GM21619 (cell line): ENCODE results near the gene NKIRAS2.

ENCODE experiments used
- ATAC-seq: cut with Tn5 transposase; IDR thresholded peaks from one replicate; pipeline ENCODE4 v1.9.1; 2021; ENCODE audit not compliant: unreplicated experiment

Gene NKIRAS2

DNA sequence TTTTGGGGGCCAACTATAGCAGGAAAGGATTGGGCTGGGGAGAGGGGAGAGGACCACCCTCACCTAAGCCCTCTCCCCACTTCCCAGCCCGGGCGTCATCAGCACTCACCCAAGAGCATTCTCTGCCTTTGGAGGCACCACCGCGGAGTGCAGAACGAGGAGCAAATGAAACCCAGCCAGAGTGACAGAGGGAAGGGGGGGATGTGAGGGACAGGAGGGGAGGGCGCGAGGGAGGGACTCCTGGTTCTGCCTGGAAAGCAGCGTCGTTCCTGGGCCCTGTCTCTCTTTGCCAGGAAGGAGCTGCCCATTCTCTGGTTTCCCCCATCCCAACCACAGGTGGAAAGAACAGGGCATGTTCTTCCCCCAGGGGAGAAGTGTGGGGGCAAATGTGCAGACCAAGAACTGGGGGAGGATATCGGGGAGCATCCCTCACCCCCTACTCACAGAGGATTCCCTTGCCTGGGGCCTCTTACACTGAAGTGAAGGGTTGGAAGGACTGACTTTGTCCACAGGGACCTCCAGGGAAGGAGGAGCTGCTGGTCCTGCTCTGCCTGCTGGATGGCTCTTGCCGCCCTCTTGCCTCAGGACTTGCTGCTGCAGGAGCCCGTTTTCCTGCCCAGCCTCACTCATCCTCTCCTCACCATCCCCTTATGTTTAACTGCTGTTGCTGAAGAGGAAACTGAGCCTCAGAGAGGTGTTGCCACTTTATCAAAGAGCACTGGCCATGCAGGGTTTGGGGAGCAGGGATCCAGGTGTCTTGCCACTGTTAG, 34.0 kb downstream of the NKIRAS2 start:
- ATAC-seq, result no peak

DNA sequence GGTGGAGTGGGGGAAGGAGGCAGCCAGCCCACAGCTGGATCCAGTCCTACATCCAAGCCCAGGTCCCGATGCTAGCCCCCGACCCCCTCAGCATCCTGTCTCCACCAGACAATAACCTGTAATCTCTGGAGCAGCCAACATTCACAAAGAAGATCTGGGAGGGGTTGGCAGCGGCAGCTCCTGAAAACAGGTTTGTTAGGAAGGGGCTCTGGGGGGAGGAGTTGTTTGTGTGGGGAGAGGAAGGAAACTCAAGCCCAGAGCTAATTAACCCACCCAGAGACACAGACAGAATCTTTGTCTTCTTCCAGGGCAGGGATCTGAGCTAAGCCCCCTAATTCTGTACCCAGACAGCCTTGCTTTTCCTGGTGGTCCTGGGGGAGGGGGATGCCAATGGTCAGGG, 35.1 kb downstream of the NKIRAS2 start:
- ATAC-seq, result no peak

DNA sequence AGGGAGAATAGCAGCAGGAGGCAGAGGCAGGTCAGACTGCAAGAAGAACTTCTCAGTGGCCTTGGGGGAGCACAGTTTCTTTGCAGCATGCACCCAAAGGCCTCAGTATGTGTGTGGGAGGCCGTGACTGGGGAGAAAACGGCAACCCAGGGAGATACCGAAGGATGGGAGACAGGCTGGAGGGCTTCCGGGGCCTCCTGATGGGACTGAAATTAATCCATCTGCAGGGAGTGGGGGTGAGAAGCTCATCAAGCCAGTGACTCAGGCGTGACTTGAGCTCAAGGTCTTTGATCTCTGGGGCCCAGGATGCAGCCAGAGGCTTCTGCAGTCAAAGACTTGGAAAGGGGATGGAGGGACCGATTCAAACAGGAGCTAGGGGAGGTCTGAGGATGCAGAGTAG, 35.6 kb downstream of the NKIRAS2 start:
- no peak for ATAC-seq

DNA sequence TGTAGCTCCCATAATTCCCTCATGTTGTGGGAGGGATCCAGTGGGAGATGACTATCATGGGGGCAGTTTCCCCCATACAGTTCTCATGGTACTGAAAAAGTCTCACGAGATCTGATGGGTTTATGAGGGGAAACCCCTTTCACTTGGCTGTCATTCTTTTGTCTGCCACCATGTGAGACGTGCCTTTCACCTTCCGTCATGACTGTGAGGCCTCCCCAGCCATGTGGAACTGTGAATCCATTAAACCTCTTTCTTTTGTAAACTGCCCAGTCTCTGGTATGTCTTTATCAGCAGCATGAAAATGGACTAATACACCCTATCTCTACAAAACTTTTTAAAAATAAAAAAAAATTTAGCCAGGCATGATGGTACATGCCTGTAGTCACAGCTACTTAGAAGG, 36.7 kb downstream of the NKIRAS2 start:
- ATAC-seq, result no peak

DNA sequence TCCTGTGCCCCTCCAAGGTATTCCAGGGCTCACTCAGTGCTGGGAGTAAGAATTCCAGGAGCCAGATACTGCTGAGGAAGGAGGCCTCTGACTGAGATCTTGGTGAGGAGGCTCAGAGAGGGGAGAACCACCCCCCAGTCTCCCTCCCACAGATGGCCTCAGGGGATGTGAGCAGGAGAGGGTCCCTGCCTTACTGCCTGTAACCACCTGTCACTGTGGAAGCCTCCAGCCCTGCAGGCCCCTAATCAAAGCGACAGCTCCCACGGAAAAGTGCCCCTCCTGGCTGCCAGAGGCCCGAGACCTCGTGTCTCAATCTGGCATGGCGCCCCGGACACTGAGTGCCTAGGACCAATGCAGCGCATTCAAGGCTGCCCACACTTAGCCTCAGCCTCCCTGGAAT, 38.2 kb downstream of the NKIRAS2 start:
- ATAC-seq, result no peak

DNA sequence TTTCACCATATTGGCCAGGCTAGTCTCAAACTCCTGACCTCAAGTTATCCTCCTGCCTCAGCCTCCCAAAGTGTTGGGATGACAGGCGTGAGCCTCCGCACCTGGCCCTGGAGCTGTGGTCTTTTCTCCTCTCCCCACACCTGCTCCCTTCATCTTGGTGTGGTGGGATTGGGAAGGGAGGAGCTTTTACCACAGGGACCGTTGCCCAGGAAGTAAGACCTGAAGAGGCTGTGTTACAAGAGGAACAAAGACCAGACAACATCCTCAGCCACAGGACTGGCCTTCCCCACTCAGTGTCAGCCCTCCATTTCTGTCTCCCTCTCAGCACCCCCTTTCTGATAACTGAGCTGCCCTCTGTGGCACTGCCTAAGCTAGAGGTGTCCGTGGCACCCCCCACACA, 39.9 kb downstream of the NKIRAS2 start:
- no peak for ATAC-seq

DNA sequence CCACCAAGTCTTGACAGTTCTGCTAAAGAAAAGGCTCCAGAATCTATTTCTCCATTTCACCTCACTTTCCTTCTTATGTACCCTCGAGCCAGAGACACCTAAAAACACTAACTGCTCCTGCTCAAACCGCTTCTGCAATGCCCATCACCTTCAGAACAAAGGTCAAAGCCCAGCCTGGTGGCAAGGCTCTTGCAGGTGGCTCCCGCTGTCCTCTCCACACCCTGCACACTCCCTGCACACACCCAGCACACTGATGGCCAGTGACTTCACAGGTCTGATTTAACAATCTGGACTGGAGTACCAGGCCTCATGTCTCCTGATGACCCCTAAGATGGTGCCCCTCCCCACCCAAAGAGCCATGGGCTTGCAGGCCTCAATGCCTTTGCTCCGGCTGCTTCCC, 40.3 kb downstream of the NKIRAS2 start:
- no peak for ATAC-seq

DNA sequence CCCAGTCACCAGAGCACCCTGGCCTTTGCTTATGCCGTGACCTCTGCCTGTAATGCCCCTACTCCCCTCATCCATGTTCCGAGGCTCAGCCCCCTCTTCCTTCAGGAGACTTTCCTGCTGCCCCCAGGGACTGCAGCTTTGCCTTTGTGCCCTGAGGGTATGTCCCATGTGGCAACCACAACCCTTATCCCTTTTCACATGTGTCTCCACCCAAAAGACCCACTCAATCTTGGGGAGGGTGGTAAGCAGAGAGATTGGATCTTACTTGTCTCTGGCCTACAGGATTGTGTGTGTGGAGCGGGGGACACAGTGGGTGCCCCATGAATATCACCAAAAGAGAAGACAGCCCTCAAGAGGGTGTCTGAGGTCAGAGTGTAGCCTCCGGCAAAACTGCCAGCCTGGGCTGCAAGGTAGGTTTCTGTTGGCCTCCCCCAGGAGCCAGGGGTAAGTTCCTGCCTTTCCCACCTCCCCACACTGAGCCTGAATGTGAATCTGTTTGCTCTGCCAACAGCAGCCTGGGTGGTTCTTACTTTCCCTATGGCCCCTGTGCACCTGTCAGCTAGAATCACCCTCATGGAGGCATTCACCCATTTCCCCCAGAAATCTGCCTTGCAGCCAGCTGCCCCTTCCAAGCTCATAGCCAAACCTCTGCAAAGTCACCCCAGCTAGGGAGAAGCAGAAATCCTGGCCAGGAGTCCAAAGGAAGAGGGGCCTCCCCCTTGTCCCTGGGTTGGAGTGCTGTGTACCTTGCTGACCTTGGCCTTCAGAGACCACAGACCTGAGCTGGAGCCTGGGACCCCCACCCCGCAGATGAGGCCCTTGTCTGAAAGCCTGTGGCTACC, 42.0 kb downstream of the NKIRAS2 start:
- ATAC-seq, result no peak

DNA sequence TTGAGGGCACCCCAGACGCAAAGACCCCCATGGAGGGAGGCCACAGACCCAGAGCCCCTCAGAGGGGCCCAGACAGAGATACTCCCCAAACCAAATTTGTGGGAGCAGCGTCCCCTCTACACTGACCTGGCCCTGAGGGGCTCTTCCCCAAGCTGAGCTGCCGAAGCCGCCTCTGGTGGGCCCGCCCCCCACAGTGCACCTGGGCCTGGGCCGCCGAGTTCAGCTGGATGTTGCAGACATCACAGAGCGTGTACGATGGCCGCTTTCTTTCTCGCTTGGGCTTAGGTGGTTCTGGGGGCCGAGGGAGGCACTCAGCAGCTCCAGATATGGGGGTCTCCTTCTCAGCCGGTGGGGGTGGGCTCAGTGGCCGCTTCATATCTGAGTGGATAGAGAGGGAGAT, 42.8 kb downstream of the NKIRAS2 start:
- no peak for ATAC-seq

DNA sequence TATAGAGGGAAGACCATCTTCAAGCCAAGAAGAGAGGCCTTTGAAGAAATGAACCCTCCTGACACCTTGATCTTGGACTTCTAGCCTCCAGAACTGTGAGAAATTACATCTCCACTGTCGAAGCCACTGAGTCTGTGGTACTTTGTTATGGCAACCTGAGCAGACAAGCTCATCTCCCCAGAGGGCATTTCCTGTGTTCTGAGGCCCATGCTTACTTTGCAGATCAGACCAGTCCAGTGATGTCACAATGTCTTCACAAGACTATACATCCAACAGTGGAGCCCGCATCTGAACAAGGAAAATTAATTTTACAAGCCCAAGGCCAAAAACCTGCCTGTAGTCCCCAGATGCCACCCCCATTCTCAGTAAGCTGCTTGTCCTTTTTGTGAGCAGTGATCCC, 45.3 kb downstream of the NKIRAS2 start:
- ATAC-seq, result no peak

DNA sequence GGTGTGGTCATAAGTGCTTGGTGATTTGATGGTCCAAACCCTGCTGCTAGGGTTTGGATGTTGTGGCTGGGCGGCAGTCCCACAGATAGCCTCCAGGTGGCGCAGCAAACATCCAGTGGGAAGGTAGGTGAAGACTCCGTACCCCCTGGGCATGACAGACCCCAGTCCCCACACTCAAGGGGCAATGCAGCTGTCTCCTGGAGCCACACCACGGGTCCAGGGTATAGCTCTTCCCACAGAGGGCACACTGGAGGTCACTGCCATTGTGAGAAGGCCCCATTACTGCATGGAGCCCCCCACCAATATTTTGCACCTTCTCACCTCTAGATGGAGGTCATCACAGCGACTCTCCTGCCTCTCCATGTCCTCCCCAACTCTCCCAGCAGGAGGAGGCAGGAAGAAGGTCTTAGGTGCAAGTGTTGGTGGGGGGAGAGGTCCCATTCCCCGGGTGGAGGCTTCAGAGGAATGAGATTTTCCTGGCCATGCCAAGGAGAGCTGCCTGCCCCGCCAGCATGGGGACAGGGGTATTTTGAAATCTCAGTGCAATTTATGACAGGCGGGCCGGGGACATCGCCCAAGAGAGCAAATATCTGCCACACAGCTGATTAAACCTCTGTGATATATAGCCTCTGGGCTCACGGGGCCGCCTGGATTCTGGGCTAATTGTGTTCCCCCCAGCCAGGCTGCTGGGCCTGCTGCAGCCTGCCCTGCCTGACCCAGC, 47.6 kb downstream of the NKIRAS2 start:
- ATAC-seq, result no peak

DNA sequence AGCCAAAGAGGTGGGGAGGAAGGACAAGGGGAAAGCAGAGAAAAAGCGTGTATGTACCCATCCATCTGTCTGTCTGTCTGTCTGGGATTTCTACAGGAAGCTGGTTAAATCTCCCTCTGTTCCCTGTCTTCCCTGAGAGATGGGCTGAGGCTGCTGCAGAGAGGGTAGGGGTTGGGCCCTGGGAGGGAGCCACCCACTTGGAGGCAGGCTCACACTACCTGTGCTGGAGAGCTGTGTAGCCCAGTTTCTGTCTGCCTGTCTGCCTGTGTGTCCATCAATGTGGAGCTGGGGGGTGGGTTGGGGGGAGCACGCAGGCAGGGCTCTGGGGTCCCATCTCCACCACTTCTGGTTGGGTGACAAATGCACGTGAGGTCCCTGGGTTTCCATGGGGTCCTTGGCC, 49.1 kb downstream of the NKIRAS2 start:
- no peak for ATAC-seq

DNA sequence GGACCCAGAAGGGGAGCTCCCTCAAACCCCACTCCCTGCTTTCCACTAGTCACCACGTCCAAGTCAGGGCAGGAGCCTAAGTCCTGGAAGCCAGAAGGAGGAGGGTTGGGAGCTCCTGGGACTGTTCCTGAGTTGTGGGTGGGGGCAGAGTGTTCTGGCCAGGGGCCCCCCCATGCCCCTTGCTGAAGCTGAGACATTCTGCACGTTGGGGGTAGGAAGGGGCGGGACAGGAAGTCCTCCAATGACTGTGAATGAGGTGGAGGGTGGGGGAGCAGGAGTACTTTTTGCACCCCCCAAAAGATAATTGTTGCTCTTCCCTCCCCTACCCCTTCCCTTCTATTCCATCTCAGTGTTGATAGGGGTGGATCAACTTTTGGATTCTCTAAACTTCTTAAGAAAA, 51.9 kb downstream of the NKIRAS2 start:
- ATAC-seq, result no peak

DNA sequence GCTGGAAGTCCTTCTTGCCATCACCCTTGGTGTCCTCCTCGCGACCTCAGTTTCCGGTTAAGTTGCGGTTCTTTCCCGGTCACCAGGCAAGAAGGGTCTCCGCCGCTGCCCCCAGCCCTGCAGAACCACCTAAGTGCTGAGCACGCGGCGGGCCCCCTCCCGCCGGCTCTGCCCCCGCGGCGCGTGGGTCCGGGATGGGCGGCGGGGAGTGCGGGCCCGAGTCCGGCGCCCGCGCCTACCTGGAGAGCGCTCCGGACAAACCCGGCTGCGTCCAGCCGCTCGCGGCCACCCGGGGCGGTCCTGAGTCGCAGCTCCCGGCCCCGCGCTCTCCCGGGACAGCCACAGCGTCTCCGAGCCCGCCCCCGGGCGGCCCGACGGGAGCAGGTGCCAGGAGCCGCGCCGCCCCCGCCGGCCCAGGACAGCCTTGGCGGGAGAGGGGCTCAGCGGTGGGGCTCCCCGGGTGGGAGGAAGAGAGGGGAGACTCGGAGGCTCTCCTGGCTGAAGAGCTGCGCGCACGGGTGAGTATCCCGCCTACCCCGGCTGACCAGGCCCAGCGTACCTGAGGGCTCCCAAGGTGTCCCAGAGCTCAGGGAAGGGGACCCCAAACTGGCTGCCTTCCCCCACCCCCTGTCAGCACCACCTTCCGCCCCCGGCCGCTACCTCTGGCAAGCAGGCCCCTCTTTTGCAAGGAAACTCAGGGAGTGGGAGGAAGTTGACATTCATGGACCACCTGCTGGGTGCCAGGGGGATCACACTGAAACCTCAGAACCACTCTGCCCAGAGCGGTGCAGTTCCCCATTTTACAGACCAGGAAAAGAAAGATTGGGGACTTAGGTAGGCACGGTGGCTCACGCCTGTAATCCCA, 52.7 kb downstream of the NKIRAS2 start:
- no peak for ATAC-seq
